ENCODE data around the gene SRGAP3. TPM values are rescaled to one million over a fixed set of nuclear protein-coding genes. Genes with fewer than 3 reads are reported as not detected.
A peak's percentile ranks its signal among the peaks of the same experiment; 100 is the strongest.

Gene SRGAP3
- total RNA-seq, 2 donors from 2014 or later, result 1.9 to 4.4 TPM

DNA sequence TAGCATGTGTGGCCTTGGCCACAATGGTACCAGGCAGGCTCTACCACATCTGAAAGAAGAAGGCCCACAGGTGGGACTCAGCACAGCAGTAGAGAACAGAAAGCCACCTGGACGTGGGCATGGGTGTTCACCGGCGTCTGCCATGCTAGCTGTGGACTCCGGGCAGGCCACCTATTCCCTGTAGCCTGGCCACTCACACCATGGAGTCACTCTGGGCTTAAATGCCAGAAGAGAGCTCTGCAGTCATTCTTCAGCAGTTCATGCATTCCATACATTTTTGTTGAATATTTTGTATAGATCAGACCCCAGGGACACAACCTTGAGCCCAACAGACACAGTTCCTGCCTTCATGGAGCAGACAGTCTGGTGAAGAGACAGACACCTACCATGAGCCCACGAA lies 138.6 kb downstream of the SRGAP3 start:
- Mint-ChIP-seq H3K36me3 (no peaks in the 10 kb centered on the region), H3K9me3 (no peaks in the 10 kb centered on the region), H3K27ac (peak overlapping the region in 1 of 2 donors; percentile 27)
- ATAC-seq, result no peak
- DNase-seq (ENCODE audit: low spot score in 2 of 2), result no peak

GRCh38 chr3:9110316-9110715 lies 139.1 kb downstream of the SRGAP3 start:
- ATAC-seq, result no peak
- DNase-seq (ENCODE audit: low spot score in 2 of 2), result no peak
- H3K36me3 Mint-ChIP-seq, result no peaks in the 10 kb centered on the region
- H3K9me3 Mint-ChIP-seq, result no peaks in the 10 kb centered on the region
- H3K27ac Mint-ChIP-seq, result no peak overlapping the region

DNA sequence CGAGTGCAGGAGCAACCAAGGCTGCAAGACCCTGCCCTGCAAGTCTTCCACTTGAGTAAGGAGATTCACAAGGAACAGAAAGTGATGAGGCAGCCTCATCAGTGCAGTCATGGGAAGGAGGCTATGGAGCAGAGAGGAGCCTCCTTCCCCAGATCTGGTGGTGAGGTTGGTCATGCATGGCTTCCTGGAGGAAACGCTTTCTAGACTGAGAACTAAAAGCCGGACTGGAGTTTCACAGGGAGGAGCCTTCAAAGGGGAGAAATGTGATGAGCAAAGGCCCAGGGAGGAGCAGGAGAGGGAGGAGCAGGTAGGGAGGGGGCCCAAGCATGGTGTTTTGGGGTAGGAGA lies 139.9 kb downstream of the SRGAP3 start:
- ATAC-seq (no peak), DNase-seq (ENCODE audit: low spot score in 2 of 2) (no peak)
- H3K9me3 Mint-ChIP-seq, result no peaks in the 10 kb centered on the region
- H3K36me3 Mint-ChIP-seq, result no peaks in the 10 kb centered on the region
- H3K27ac Mint-ChIP-seq, result no peak overlapping the region

DNA sequence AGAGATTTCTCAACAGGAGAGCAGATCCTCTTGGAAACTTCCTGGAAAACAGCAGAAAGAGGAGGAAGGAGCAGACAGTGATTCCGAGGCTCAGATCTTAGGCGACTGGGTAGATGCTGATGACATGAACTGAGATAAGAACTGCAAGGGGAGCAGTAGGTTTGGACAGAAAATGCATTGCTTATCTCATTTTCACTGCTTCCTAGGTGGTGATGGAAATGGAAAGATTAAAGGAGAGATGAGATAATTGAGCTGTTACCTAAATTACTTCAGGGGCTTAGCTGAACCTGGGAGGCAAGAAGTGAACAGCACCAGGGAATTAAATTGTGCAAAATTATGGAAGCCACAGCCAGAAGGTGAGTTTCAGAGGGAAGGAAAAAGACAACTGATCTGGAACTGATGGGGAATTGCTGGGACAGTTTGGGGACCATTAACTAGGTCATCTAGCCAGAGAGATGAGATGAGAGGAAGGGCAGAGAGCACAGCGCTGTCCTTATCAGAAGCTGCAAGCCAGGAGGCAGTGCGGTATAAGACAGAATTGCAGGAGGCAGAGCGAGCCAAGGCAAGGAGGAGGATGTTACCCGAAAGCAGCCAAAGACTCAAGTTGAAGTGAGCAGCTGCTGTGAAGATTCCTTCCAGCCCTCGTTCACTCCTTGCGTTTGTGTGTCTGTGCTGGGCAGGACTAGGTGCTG lies 140.4 kb downstream of the SRGAP3 start:
- no peak for ATAC-seq

GRCh38 chr3:9107738-9108137 lies 141.7 kb downstream of the SRGAP3 start:
- no peak overlapping the region for H3K27ac Mint-ChIP-seq
- ATAC-seq, result no peak
- DNase-seq (ENCODE audit: low spot score in 2 of 2), result no peak
- H3K9me3 Mint-ChIP-seq, result no peaks in the 10 kb centered on the region
- no peaks in the 10 kb centered on the region for H3K36me3 Mint-ChIP-seq

More for the DNA sequence above, 140.4 kb downstream of the SRGAP3 start:
- peak overlapping the region in 1 of 2 donors; percentile 8 for H3K27ac Mint-ChIP-seq
- no peaks in the 10 kb centered on the region for H3K9me3 Mint-ChIP-seq
- H3K36me3 Mint-ChIP-seq, result no peaks in the 10 kb centered on the region
- no peak for DNase-seq (ENCODE audit: low spot score in 2 of 2)

GRCh38 chr3:9105421-9105820 lies 144.0 kb downstream of the SRGAP3 start:
- no peak for DNase-seq (ENCODE audit: low spot score in 2 of 2)
- no peak overlapping the region for H3K27ac Mint-ChIP-seq
- no peaks in the 10 kb centered on the region for H3K36me3 Mint-ChIP-seq
- H3K9me3 Mint-ChIP-seq, result no peaks in the 10 kb centered on the region
- no peak for ATAC-seq

DNA sequence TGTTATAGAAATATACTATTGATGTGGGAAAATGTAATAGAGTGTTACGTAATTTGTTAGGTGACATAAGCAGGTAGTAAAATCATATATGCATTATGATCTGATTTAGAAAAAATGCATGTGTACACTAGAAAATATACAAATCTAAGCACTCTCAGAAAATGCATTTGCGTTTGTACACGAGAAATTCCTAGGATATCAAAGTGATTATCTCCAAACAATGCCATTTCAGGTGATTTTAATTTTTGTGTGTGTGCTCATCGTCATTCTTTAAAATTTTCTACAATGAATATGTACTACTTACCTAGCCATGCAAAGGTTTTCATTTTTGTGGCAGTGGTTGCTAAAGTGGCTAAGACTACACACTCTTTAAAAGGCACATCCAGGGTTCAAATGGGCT lies 145.3 kb downstream of the SRGAP3 start:
- DNase-seq (ENCODE audit: low spot score in 2 of 2), result no peak
- H3K36me3 Mint-ChIP-seq, result no peaks in the 10 kb centered on the region
- H3K27ac Mint-ChIP-seq, result no peak overlapping the region
- ATAC-seq, result no peak
- H3K9me3 Mint-ChIP-seq, result no peaks in the 10 kb centered on the region

DNA sequence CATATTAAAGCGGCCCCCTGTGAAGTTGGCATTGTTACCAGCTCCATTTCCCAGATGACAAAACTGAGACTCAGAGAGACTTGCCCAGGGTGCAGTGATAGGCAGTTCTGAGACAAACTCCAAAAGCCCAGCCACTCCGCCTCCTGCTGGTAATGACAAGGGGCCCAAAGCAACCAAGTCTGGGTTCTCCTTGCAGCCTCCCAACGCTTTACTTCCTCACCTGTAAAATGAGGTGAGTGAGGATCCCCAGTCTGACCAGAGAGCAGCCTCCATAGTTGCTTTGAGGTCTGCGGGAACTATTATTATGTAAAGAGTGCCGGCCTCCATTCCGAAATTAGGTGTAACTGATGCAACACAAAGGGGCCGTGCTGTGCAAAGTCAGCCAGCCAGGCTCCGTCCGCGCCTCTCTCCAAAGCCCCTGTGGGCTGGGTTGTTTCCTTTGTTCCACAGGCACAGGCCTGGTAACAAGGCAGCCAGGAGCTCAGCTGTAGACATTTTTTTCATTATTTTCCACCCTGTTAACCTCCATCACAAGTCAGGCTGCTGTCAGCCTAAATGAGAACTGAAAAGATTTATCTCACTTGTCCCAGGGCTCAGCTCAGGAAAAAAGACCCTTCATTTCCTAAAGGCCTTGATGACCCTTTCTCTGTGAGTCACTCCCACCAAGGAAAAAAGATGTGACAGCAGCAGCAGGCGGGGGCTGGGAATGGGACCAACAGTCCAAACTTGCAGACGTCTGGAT lies 147.0 kb downstream of the SRGAP3 start:
- Mint-ChIP-seq H3K9me3 (no peaks in the 10 kb centered on the region), H3K36me3 (no peaks in the 10 kb centered on the region), H3K27ac (no peak overlapping the region)
- ATAC-seq, result no peak
- DNase-seq (ENCODE audit: low spot score in 2 of 2), result no peak

- Mint-ChIP-seq H3K36me3 (no peaks in the 10 kb centered on the region), H3K9me3 (no peaks in the 10 kb centered on the region), H3K27ac (no peak overlapping the region)
- no peak for DNase-seq (ENCODE audit: low spot score in 2 of 2)
- ATAC-seq, result no peak
These were observed 148.2 kb downstream of the SRGAP3 start for GRCh38 chr3:9101286-9101685.

DNA sequence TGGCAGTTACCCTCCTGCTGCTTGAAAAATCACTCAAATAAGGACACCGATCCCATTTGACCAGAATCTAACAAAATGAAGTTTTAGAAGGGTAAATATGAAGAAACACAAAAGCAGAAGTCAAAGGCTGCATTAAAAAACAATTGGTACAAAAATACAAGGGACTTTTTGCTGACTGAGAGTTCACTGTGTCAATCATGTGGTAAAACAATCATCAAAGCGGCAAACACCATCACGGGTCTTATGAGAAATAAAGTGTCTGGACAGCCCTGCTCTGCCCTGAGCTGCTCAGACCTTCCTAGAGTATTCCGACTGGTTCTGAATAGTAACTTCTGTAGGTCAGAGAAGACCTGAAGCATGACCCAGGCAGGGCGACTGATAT lies 148.9 kb downstream of the SRGAP3 start:
- ATAC-seq (no peak), DNase-seq (ENCODE audit: low spot score in 2 of 2) (no peak)
- H3K27ac Mint-ChIP-seq, result no peak overlapping the region
- no peaks in the 10 kb centered on the region for H3K36me3 Mint-ChIP-seq
- H3K9me3 Mint-ChIP-seq, result no peaks in the 10 kb centered on the region

- ATAC-seq (no peak), DNase-seq (ENCODE audit: low spot score in 2 of 2) (no peak)
- no peak overlapping the region for H3K27ac Mint-ChIP-seq
- no peaks in the 10 kb centered on the region for H3K9me3 Mint-ChIP-seq
- H3K36me3 Mint-ChIP-seq, result no peaks in the 10 kb centered on the region
These were observed 149.5 kb downstream of the SRGAP3 start for GRCh38 chr3:9099702-9100512.

- ATAC-seq (no peak), DNase-seq (ENCODE audit: low spot score in 2 of 2) (no peak)
- Mint-ChIP-seq H3K36me3 (no peaks in the 10 kb centered on the region), H3K27ac (no peak overlapping the region), H3K9me3 (no peaks in the 10 kb centered on the region)
These were observed 150.4 kb downstream of the SRGAP3 start for GRCh38 chr3:9098716-9099675.

GRCh38 chr3:9097495-9097894 lies 152.0 kb downstream of the SRGAP3 start:
- DNase-seq (ENCODE audit: low spot score in 2 of 2), result no peak
- H3K36me3 Mint-ChIP-seq, result no peaks in the 10 kb centered on the region

GRCh38 chr3:9091486-9092235 lies 157.8 kb downstream of the SRGAP3 start:
- Mint-ChIP-seq H3K9me3 (no peaks in the 10 kb centered on the region), H3K36me3 (no peaks in the 10 kb centered on the region), H3K27ac (no peak overlapping the region)

More at GRCh38 chr3:9097495-9097894, 152.0 kb downstream of the SRGAP3 start:
- no peaks in the 10 kb centered on the region for H3K9me3 Mint-ChIP-seq
- H3K27ac Mint-ChIP-seq, result no peak overlapping the region
- ATAC-seq, result no peak

DNA sequence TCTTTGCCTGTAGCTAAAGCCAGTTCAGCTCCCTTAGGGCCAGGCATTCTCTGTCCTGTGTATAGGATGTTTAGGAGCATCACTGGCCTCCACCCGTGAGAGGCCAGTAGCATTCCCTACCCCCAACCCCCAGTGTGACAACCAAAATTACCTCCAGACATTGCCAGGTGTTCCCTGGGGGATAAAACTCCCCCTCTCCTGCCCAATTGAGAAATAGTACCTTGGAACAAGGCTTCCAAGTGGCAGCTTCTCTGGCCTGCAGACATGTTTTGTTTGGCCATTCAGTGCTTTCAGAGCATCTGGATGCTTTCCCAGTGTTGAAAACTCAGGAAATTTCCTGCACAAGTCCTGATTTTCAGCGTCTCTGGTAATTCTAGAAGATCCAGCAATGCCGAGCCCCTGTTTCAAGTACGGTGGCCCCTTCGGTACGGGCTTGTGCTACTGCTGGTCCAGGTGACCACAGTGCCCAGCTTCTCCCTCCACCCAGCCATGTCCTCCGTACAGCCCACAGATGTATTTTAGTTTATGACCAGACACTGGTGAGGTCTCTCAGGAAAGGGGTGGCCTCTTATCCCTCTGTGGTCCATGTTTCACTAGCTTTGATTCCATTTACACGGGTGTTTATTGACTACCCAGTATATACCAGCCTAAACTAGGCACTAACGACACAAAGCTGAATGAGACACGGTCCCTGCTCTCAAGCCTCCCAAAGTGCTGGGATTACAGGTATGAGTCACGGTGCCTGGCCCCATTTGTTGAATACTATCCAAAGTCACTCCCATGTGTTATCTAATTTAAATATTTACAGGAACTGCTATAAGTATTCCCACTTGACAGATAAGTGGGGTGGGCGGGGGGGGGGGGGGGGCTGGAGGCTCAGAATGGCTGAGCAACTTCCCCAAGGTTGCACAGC lies 160.7 kb downstream of the SRGAP3 start:
- no peak overlapping the region for H3K27ac Mint-ChIP-seq
- DNase-seq (ENCODE audit: low spot score in 2 of 2), result no peak
- no peaks in the 10 kb centered on the region for H3K9me3 Mint-ChIP-seq
- ATAC-seq, result no peak
- H3K36me3 Mint-ChIP-seq, result no peaks in the 10 kb centered on the region

More at GRCh38 chr3:9091486-9092235, 157.8 kb downstream of the SRGAP3 start:
- ATAC-seq (no peak), DNase-seq (ENCODE audit: low spot score in 2 of 2) (no peak)

Data from activated naive CD4-positive, alpha-beta T cell treated with anti-CD3 and anti-CD28 coated beads, Interleukin-2, amount 50 U/mL, for 72 hours (primary cell).